Measurements from ENCODE around the gene CDK14.

CDK14 gene

DNA sequence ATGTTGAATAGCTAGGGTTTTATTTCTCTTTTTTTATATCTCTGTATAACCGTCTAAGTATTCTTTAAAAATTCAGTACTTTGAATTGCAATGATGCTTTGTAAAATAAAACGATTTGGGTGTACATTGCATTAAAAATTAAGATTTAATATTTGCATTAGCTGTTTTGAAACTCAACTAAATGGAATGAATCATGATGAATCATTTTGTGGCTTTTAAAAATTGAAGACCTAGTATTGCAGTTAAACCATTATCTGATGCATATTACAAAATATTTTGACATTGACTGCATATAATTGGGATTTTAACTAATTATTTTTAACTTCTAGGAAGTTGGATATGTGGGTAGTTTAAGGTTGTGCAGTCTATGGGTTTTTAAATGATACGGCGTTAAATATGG lies 314.0 kb downstream of the CDK14 start:
- DNase-seq (ENCODE audit: low read depth in 1 of 2, low spot score in 1 of 2) = no peak
- no peak overlapping the region for H3K4me3 ChIP-seq (replicated peaks; ENCODE audit: insufficient read depth, low read length)
- no peaks in the 10 kb centered on the region for H3K27me3 ChIP-seq (ENCODE audit: insufficient read depth, poor library complexity, severe bottlenecking)
- H3K27ac ChIP-seq (replicated peaks) = no peak overlapping the region
- no peak for TF ChIP-seq POLR2AphosphoS5 (IDR thresholded peaks at IDR 0.05; ENCODE audit: low read depth)
- TF ChIP-seq, protein P1, sequence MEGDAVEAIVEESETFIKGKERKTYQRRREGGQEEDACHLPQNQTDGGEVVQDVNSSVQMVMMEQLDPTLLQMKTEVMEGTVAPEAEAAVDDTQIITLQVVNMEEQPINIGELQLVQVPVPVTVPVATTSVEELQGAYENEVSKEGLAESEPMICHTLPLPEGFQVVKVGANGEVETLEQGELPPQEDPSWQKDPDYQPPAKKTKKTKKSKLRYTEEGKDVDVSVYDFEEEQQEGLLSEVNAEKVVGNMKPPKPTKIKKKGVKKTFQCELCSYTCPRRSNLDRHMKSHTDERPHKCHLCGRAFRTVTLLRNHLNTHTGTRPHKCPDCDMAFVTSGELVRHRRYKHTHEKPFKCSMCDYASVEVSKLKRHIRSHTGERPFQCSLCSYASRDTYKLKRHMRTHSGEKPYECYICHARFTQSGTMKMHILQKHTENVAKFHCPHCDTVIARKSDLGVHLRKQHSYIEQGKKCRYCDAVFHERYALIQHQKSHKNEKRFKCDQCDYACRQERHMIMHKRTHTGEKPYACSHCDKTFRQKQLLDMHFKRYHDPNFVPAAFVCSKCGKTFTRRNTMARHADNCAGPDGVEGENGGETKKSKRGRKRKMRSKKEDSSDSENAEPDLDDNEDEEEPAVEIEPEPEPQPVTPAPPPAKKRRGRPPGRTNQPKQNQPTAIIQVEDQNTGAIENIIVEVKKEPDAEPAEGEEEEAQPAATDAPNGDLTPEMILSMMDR (IDR thresholded peaks at IDR 0.05; ENCODE audit: insufficient read depth, low read length) = no peak
- TF ChIP-seq, protein P2, sequence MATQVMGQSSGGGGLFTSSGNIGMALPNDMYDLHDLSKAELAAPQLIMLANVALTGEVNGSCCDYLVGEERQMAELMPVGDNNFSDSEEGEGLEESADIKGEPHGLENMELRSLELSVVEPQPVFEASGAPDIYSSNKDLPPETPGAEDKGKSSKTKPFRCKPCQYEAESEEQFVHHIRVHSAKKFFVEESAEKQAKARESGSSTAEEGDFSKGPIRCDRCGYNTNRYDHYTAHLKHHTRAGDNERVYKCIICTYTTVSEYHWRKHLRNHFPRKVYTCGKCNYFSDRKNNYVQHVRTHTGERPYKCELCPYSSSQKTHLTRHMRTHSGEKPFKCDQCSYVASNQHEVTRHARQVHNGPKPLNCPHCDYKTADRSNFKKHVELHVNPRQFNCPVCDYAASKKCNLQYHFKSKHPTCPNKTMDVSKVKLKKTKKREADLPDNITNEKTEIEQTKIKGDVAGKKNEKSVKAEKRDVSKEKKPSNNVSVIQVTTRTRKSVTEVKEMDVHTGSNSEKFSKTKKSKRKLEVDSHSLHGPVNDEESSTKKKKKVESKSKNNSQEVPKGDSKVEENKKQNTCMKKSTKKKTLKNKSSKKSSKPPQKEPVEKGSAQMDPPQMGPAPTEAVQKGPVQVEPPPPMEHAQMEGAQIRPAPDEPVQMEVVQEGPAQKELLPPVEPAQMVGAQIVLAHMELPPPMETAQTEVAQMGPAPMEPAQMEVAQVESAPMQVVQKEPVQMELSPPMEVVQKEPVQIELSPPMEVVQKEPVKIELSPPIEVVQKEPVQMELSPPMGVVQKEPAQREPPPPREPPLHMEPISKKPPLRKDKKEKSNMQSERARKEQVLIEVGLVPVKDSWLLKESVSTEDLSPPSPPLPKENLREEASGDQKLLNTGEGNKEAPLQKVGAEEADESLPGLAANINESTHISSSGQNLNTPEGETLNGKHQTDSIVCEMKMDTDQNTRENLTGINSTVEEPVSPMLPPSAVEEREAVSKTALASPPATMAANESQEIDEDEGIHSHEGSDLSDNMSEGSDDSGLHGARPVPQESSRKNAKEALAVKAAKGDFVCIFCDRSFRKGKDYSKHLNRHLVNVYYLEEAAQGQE (IDR thresholded peaks at IDR 0.05; ENCODE audit: insufficient replicate concordance, low read depth) = no peak

DNA sequence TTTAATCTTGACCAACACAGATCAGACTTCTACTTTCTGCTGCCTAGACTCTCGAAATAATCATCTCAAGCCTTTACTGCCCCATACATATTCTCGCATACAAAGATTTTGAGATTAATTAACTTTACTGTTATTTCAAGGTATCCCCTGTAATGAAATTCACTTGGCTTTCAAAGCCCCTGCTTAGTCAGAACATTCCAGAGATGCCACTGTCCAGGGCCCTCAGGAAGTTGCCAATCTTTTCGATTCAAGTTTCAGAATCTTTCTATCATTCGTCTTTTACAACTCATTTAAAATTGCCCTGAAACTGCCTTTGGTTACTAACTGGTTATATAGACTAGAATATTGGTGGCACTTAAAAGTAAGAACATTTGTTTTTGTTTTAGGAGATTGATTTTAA lies 320.2 kb downstream of the CDK14 start:
- no peak overlapping the region for H3K4me3 ChIP-seq (replicated peaks; ENCODE audit: insufficient read depth, low read length)
- no peak overlapping the region for H3K27ac ChIP-seq (replicated peaks)
- no peaks in the 10 kb centered on the region for H3K27me3 ChIP-seq (ENCODE audit: insufficient read depth, poor library complexity, severe bottlenecking)
- TF ChIP-seq GABPA (IDR thresholded peaks at IDR 0.05; ENCODE audit: low read depth) = no peak
- no peak for TF ChIP-seq POLR2AphosphoS5 (IDR thresholded peaks at IDR 0.05; ENCODE audit: low read depth)
- TF ChIP-seq, protein P1 (IDR thresholded peaks at IDR 0.05; ENCODE audit: insufficient read depth, low read length) = no peak
- TF ChIP-seq, protein P2 (IDR thresholded peaks at IDR 0.05; ENCODE audit: insufficient replicate concordance, low read depth) = no peak
- no peak for TF ChIP-seq SPI1 (IDR thresholded peaks at IDR 0.05; ENCODE audit: borderline replicate concordance, low read depth)
- DNase-seq (ENCODE audit: low read depth in 1 of 2, low spot score in 1 of 2) = no peak

DNA sequence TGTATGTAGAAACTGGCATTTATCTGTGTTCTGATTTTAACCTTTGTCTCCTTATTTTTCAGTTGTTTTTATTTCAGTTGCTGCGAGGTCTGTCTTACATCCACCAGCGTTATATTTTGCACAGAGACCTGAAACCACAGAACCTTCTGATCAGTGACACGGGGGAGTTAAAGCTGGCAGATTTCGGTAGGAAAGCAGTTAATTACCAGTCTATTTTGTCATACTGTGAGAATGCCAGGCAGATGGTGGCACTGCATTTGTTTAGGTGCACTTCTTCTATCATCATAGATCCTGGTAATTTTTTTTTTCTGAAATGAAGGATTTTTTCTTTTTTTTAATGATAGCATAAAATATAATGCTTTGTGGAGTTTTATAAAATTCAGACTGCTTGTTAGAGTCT lies 321.4 kb downstream of the CDK14 start:
- Histone ChIP-seq H3K27ac (replicated peaks) (no peak overlapping the region), H3K4me3 (replicated peaks; ENCODE audit: insufficient read depth, low read length) (no peak overlapping the region), H3K27me3 (ENCODE audit: insufficient read depth, poor library complexity, severe bottlenecking) (no peaks in the 10 kb centered on the region)
- TF ChIP-seq POLR2AphosphoS5 (IDR thresholded peaks at IDR 0.05; ENCODE audit: low read depth) (no peak), SPI1 (IDR thresholded peaks at IDR 0.05; ENCODE audit: borderline replicate concordance, low read depth) (no peak), GABPA (IDR thresholded peaks at IDR 0.05; ENCODE audit: low read depth) (no peak)
- TF ChIP-seq, protein P1 (IDR thresholded peaks at IDR 0.05; ENCODE audit: insufficient read depth, low read length) = no peak
- TF ChIP-seq, protein P2 (IDR thresholded peaks at IDR 0.05; ENCODE audit: insufficient replicate concordance, low read depth) = no peak
- DNase-seq (ENCODE audit: low read depth in 1 of 2, low spot score in 1 of 2) = no peak
